Activated T-helper 1 cell treated with anti-CD3 and anti-CD28 coated beads, Interleukin-2, amount 50 U/mL, for 16 hours (primary cell): ENCODE measurements around the gene AP2A1.

Source experiments
- DNase-seq, 2 donors: peaks; one replicate each; pipeline ENCODE4 v3.0.0-alpha.2; 2020; ENCODE audit warnings: low read depth in 1 of 2, low spot score in 1 of 2

AP2A1 gene

GRCh38 chr19:49766007-49766929 lies 533 bp upstream of the AP2A1 start:
- peak; percentile 97 to 99 for DNase-seq

- no peak for DNase-seq
These were observed 580 bp downstream of the AP2A1 start for GRCh38 chr19:49767381-49767780.

GRCh38 chr19:49767967-49768581 lies 1.3 kb downstream of the AP2A1 start:
- DNase-seq, result no peak

DNA sequence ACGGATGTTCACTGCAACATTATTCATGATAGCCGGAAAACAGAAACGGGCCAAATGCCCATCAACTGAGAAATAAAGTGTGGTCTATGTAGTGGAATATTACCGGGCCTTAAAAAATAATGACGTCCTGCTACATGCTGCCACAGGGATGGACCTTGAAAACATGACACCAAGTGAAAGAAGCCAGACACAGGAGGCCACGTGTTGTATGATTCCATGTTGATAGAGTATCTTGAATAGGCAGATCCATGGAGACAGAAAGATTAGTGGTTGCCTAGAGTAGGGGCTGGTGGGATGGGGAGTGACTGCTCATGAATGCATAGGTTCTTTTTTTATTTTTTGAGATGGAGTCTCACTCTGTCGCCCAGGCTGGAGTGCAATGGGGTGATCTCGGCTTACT lies 3.7 kb downstream of the AP2A1 start:
- no peak for DNase-seq

DNA sequence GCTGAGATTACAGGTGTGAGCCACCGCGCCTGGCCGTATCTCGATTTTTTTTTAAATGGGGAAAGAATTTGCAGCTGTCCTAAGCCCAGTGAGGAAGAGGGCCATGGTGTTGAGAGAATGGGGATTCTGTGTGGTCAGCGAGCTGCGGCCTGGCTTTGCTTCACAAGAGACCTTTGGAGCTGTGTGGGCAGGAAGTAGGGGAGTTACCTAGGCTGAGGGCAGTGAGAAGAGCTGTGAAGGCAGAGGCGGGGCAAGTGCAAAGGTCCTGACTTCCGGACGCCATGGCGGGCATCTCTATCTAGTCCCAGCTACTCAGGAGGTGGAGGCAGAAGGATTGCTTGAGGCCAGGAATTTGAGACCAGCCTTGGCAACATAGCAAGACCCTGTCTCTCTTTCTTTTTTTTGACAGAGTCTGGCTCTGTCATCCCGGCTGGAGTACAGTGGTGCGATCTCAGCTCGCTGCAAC lies 4.9 kb downstream of the AP2A1 start:
- no peak for DNase-seq

DNA sequence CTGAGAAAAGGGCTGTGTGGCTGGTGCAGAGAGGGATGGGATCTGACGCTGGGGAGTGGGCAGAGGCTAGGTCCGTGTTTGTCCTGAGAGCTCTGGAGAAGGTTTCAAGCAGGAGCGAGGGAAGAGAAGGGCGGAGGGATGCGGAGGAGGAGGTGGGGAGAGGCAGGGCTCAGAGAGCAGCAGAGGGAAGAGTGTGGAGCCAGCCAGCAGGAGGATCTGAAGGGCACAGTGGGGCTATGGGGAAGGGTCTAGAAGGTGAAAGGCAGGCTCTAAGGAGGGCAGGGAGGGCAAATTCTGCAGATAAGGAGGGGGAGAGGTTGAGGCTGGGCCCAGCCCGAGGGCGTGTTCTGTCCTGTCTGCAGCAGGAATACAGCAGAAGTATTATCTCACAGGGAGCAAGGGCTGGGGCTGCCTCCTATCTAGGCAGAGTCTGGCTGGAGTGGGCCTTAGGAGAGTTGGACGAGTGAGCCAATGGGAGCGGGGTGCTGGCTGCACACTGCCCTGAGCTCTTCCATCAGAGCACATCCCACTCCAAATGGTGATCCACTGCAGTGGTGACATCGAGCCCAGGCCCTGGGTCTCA lies 6.1 kb downstream of the AP2A1 start:
- DNase-seq, result no peak

DNA sequence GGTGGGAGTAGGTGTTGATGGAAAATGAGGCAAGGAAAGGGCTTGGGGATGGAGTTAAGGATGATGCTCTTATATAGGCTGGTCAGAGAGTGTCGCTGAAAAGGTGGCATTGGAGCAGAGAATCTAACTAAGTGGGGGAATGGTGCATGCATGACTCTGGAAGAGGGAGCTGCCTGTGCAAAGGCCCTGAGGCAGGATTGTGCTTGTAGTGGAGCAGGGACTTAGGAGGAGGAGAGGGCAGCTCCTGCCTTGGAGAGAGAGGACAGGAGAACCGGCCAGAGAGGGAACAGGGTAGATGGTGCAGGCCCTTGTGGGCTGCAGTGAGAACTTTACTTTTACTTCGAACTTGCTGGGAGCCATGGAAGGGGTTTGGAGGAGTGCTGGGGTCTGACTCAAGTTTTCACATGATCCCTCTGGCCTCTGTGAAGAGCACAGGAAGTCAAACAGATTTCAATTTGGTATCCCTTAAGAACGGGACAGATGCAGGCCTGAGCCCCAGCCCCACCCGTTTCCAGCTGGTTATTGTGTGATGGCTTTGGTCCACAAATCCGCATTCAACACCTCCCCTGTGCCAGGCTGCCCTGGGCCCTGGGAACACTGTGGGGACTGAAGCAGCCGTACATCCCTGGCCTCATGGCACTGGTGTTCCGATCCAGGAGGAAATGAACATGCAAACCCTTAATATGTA lies 7.0 kb downstream of the AP2A1 start:
- no peak for DNase-seq

DNA sequence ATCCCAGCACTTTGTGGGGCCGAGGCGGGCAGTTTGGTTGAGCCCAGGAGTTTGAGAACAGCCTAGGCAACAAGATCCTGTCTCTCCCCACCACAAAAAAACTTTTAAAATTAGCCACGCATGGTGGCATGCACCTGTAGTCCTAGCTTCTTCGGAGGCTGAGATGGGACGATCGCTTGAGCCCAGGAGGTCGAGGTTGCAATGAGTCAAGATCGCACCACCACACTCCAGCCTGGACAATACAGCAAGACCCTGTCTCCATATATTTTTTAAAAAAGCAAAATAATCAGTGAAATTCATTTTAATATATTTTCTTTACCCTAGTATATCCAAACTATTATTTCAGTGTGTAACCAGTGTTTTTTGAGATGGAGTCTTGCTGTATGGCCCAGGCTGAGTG lies 8.2 kb downstream of the AP2A1 start:
- DNase-seq, result no peak

GRCh38 chr19:49775742-49776370 lies 9.1 kb downstream of the AP2A1 start:
- no peak for DNase-seq

- no peak for DNase-seq
These were observed 9.6 kb downstream of the AP2A1 start for GRCh38 chr19:49776371-49776764.

DNA sequence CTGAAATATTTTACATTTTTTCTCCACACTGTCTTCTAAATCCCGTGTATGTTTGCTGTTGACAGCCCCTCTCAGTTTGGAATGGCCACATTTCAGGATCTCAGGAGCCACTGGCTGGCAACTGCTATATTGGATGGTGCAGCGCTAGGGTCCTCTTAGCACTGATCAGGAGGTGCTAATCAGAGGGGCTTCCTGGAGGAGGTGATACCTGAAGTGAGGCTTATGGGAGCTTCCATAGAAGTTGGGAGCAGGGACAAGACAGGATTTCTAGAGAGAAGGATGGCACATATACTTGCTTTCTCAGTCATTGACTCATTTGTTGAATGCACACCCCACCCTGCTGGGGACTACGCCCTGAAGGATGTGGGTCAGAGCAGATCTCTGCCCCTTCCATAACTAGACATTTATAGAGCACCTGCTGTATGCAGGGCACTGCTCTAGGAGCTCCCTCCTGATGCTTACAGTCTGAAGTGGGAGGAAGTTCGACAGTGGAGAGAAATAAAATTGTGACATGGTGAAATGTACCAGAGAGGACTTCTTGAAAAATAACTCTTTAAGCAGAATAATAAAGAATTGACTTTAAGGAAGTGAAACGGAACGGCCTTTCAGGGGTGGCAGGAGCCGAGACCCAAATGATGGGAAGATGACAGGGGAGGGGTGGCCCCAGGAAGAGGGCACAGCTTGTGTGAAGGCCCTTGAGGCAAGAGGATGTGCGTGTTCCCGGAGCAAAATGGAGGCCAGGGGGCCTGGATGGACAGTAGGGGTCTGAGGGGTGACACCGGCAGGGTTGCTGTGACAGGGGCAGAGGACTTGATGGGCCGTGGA lies 13.1 kb downstream of the AP2A1 start:
- no peak for DNase-seq

DNA sequence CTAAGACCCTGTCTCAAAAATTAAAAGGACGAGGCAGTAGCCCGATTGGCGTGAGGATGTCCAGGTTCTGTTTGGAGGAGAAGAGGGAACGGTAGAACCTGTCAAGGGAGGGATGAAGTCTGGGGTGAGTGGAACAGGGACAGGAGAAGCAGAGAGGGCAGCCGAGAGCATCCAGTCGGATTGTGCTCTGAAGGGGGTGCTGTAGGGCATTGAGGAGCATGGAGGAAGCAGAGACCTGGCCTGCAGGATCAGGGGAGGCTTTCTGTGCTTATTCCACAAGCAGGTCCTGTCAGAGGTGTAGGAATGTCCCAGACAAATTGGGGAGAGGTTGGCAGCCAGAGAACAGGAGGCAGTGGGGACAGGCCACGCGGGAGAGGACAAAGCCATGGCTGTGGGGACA lies 14.1 kb downstream of the AP2A1 start:
- no peak for DNase-seq

GRCh38 chr19:49781394-49781793 lies 14.6 kb downstream of the AP2A1 start:
- DNase-seq, result no peak

DNA sequence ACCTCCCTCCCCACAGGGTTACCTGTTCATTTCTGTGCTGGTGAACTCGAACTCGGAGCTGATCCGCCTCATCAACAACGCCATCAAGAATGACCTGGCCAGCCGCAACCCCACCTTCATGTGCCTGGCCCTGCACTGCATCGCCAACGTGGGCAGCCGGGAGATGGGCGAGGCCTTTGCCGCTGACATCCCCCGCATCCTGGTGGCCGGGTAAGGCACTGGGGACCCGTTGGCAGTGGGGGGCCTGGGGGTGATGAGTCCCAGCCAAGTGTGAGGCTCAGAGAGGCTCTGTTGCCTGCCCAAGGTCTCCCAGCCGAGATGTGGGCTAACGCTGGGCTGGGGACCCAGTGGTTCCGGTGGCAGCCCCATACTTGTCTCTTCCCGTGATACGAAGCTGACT lies 15.7 kb downstream of the AP2A1 start:
- no peak for DNase-seq

- no peak for DNase-seq
These were observed 19.6 kb downstream of the AP2A1 start for GRCh38 chr19:49786376-49786820.

GRCh38 chr19:49787746-49788145 lies 20.9 kb downstream of the AP2A1 start:
- no peak for DNase-seq

GRCh38 chr19:49788857-49789256 lies 22.1 kb downstream of the AP2A1 start:
- no peak for DNase-seq

GRCh38 chr19:49790866-49791265 lies 24.1 kb downstream of the AP2A1 start:
- no peak for DNase-seq

- DNase-seq, result no peak
These were observed 25.1 kb downstream of the AP2A1 start for GRCh38 chr19:49791776-49792445.
